ENCODE data around the gene SLC38A1.

SLC38A1 gene

GRCh38 chr12:46230983-46231382 lies 37.9 kb downstream of the SLC38A1 start:
- no peak for DNase-seq (ENCODE audit: low read depth)

GRCh38 chr12:46230306-46230705 lies 38.5 kb downstream of the SLC38A1 start:
- no peak for DNase-seq (ENCODE audit: low read depth)

- DNase-seq (ENCODE audit: low read depth) = no peak
Measured at GRCh38 chr12:46227616-46228015, 41.2 kb downstream of the SLC38A1 start.

GRCh38 chr12:46224386-46224785 lies 44.5 kb downstream of the SLC38A1 start:
- no peak for DNase-seq (ENCODE audit: low read depth)

GRCh38 chr12:46223047-46223446 lies 45.8 kb downstream of the SLC38A1 start:
- no peak for DNase-seq (ENCODE audit: low read depth)

- no peak for DNase-seq (ENCODE audit: low read depth)
Measured at GRCh38 chr12:46222636-46223035, 46.2 kb downstream of the SLC38A1 start.

GRCh38 chr12:46221255-46222128 lies 47.4 kb downstream of the SLC38A1 start:
- DNase-seq (ENCODE audit: low read depth) = peak; percentile 67

- peak; percentile 88 for DNase-seq (ENCODE audit: low read depth)
Measured at GRCh38 chr12:46219877-46220655, 48.8 kb downstream of the SLC38A1 start.

GRCh38 chr12:46219132-46219876 lies 49.5 kb downstream of the SLC38A1 start:
- no peak for DNase-seq (ENCODE audit: low read depth)

- no peak for DNase-seq (ENCODE audit: low read depth)
Measured at GRCh38 chr12:46218322-46219095, 50.3 kb downstream of the SLC38A1 start.

GRCh38 chr12:46217541-46218321 lies 51.1 kb downstream of the SLC38A1 start:
- no peak for DNase-seq (ENCODE audit: low read depth)

- DNase-seq (ENCODE audit: low read depth) = peak; percentile 51
Measured at GRCh38 chr12:46214668-46215436, 54.0 kb downstream of the SLC38A1 start.

- peak; percentile 41 for DNase-seq (ENCODE audit: low read depth)
Measured at GRCh38 chr12:46212108-46212982, 56.5 kb downstream of the SLC38A1 start.

GRCh38 chr12:46210873-46211439 lies 57.9 kb downstream of the SLC38A1 start:
- DNase-seq (ENCODE audit: low read depth) = peak; percentile 89

- peak; percentile 35 for DNase-seq (ENCODE audit: low read depth)
Measured at GRCh38 chr12:46209914-46210872, 58.6 kb downstream of the SLC38A1 start.

GRCh38 chr12:46209170-46209569 lies 59.7 kb downstream of the SLC38A1 start:
- DNase-seq (ENCODE audit: low read depth) = no peak

GRCh38 chr12:46208370-46208769 lies 60.5 kb downstream of the SLC38A1 start:
- DNase-seq (ENCODE audit: low read depth) = peak; percentile 22

Data from amniotic epithelial cell (primary cell).